Muscle of arm (tissue), 14 donors: Measurements from ENCODE around the gene DCTN4. TPM values are rescaled to one million over a fixed set of nuclear protein-coding genes. Genes with fewer than 3 reads are reported as not detected.
A peak's percentile ranks its signal among the peaks of the same experiment; 100 is the strongest.
"Not testable (repeated sequence)": the region's sequence is repeated elsewhere in the genome, so short reads cannot be mapped to it uniquely, and the experiment has no call there.

Experiments used
- DNase-seq: peaks from one replicate; pipeline ENCODE4 v3.0.0-alpha.2; 2013
- long read RNA-seq, 11 donors: transcript quantifications; one replicate each; lab custom pipeline, GENCODE V29; 2026
- polyA plus RNA-seq, 12 donors: library from polyadenylated mRNA; unstranded; fragments of 120-200 nt; gene quantifications; one replicate each; pipeline ENCODE4 v1.2.1, GENCODE V29; 2013; ENCODE audit not compliant: insufficient read length in 12 of 12

The DCTN4 gene
- 10 to 100 TPM in 11 of 12 donors, not detected in 1; 28.2 to 52.4 (median 42.4) TPM for polyA plus RNA-seq
- long read RNA-seq, donor 1, full-length matches to known transcripts = 5 of 20 reads
- long read RNA-seq, donor 1, partial matches to known transcripts = 15 of 20 reads
- long read RNA-seq, donor 1, other reads (novel, unspliced or antisense) = 0 of 20 reads
- long read RNA-seq, donor 2, full-length matches to known transcripts = 7 of 7 reads
- long read RNA-seq, donor 2, partial matches to known transcripts = 0 of 7 reads
- long read RNA-seq, donor 2, other reads (novel, unspliced or antisense) = 0 of 7 reads
- long read RNA-seq, donor 3, full-length matches to known transcripts = 2 of 2 reads
- long read RNA-seq, donor 3, partial matches to known transcripts = 0 of 2 reads
- long read RNA-seq, donor 3, other reads (novel, unspliced or antisense) = 0 of 2 reads
- long read RNA-seq, donor 4, full-length matches to known transcripts = 4 of 10 reads
- long read RNA-seq, donor 4, partial matches to known transcripts = 6 of 10 reads
- long read RNA-seq, donor 4, other reads (novel, unspliced or antisense) = 0 of 10 reads
- long read RNA-seq, donor 5, full-length matches to known transcripts = 8 of 8 reads
- long read RNA-seq, donor 5, partial matches to known transcripts = 0 of 8 reads
- long read RNA-seq, donor 5, other reads (novel, unspliced or antisense) = 0 of 8 reads
- long read RNA-seq, donor 6, full-length matches to known transcripts = 3 of 3 reads
- long read RNA-seq, donor 6, partial matches to known transcripts = 0 of 3 reads
- long read RNA-seq, donor 6, other reads (novel, unspliced or antisense) = 0 of 3 reads
- long read RNA-seq, donor 7, full-length matches to known transcripts = 4 of 4 reads
- long read RNA-seq, donor 7, partial matches to known transcripts = 0 of 4 reads
- long read RNA-seq, donor 7, other reads (novel, unspliced or antisense) = 0 of 4 reads
- long read RNA-seq, donor 8, full-length matches to known transcripts = 12 of 12 reads
- long read RNA-seq, donor 8, partial matches to known transcripts = 0 of 12 reads
- long read RNA-seq, donor 8, other reads (novel, unspliced or antisense) = 0 of 12 reads
- long read RNA-seq, donor 9, full-length matches to known transcripts = 2 of 2 reads
- long read RNA-seq, donor 9, partial matches to known transcripts = 0 of 2 reads
- long read RNA-seq, donor 9, other reads (novel, unspliced or antisense) = 0 of 2 reads
- long read RNA-seq, donor 10, full-length matches to known transcripts = 6 of 6 reads
- long read RNA-seq, donor 10, partial matches to known transcripts = 0 of 6 reads
- long read RNA-seq, donor 10, other reads (novel, unspliced or antisense) = 0 of 6 reads
- long read RNA-seq, donor 11, full-length matches to known transcripts = 8 of 8 reads
- long read RNA-seq, donor 11, partial matches to known transcripts = 0 of 8 reads
- long read RNA-seq, donor 11, other reads (novel, unspliced or antisense) = 0 of 8 reads

- peak; percentile 99 for DNase-seq
Observed at GRCh38 chr5:150758531-150759333, at the start of gene DCTN4. Gene DCTN4 (minus strand): TSS chr5:150759017. CDS start chr5:150758993, 24 bp downstream.

DNA sequence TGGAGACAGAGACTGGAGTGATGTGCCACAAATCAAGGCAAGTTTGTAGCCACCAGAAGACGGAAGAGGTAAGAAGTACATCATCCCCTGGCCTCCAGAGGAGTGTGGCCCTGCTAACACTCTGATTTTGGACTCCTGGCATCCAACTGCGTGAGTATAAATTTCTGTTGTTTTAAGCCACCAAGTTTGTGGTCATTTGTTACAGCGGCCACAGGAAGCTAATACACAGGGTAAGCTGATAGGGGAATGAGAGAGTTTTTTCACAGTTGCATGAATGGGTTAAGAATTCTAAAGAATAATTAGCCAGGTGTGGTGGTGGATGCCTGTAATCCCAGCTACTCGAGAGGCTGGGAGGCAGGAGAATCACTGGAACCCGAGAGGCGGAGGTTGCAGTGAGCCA is 45.6 kb upstream of the DCTN4 start:
- no peak for DNase-seq

DNA sequence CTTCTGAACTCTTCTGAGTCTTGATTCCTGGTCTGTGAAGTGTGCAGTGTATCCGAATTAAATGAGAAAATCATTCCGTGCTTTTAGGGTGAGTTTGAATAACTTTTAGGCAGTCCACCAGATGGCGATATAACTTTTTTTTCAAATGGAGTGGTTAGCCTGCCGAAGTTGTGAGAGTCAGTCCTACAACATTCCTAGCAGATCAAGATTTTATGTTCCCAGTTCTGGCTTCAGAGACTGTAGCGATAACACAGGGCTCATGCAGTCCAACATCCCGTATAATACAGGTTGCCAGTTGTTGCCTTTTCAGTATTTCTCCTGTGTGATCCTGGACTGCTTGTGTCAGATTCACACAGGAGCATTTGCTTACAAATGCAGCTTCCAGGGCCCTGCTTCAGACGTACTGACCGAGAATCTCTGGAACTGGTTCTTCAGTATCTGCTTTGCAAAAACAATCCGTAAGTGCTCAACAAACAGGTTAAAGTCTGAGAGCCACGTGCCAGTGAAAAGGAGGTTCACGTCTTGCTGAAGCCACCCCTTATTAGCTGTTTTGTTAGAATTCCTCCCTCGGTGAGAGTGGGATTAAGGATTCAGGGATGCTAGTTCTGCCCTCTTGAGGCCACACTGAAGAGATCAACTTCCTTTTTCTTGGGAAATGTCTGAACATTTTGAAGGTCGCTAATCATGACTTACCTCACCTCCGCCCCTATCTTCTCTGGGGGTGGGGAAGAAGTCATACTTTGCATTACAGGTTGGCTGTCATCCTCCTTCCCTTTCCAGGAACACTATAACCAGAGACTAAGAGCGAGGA is 42.5 kb upstream of the DCTN4 start:
- peak; percentile 80 for DNase-seq

DNA sequence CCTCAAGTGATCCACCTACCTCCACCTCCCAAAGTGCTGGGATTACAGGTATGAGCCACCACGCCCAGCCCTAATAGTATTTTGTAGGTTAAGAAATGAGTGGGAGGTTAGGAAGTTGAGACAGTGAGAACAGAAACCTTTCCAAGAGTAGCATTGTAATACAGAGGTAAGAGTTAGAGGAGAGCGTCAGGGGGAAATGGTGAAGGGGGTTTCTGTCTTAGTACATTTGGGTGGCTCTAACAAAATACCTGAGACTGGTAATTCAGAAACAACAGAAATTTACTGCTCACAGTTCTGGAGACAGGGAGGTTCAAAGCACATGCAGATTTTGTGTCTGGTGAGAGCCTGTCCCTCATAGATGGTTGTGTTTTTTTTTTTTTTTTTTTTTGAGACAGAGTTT is 38.6 kb upstream of the DCTN4 start:
- no peak for DNase-seq

- no peak for DNase-seq
Observed at GRCh38 chr5:150794927-150795326, 36.1 kb upstream of the DCTN4 start.

DNA sequence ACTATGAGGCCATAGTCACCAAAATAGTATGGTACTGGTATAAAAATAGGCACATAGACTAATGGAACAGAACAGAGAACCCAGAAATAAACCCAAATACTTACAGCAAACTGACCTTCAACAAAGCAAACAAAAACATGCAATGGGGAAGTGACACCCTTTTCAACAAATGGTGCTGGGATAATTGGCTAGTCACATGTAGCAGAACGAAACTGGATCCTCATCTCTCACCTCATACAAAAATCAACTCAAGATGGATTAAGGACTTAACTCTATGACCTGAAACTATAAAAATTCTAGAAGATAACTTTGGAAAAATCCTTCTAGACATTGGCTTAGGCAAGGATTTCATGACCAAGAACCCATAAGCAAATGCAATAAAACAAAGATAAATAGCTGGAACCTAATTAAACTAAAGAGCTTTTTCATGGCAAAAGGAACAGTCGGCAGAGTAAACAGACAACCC is 34.6 kb upstream of the DCTN4 start:
- DNase-seq = not testable (repeated sequence)

DNA sequence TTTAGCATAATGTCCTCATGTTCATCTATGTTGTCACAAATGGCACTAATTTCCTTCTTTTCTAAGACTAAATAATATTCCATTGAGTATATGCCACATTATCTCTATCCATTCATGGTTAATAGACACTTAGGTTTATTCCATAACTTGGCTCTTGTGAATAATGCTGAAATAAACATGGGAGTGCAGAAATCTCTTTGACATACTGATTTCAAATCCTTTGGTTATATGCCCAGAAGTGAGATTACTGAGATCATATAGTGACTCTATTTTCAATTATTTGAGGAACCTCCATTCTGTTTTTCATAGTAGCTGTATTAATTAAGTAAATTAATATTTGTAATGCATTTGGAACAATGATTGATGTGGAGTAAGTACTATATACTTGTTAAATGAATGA is 32.7 kb upstream of the DCTN4 start:
- no peak for DNase-seq

- DNase-seq = no peak
Observed at GRCh38 chr5:150789943-150790611, 31.3 kb upstream of the DCTN4 start.

- no peak for DNase-seq
Observed at GRCh38 chr5:150789450-150789849, 30.6 kb upstream of the DCTN4 start.

GRCh38 chr5:150788977-150789376 is 30.2 kb upstream of the DCTN4 start:
- no peak for DNase-seq

GRCh38 chr5:150787656-150788055 is 28.8 kb upstream of the DCTN4 start:
- DNase-seq = no peak

DNA sequence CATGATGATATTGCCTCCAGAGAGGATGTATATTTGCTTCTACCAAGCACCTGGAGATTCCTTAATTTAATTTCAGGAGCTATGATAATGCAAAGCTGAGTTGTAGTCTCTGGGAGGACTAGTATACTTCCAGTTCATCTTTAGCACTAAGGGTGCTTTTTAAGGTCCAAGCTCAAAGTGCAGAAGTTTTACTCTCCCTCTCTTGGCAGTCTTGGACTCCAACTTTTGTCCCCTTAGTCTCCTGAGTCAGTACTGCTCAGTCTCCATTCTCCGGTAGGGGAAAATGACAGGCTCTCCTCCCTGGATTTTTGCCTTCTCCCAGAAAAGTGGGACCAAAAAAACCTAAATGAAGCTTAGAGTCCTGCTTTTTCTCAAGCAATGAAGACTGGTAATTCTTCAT is 28.1 kb upstream of the DCTN4 start:
- DNase-seq = no peak

- DNase-seq = no peak
Observed at GRCh38 chr5:150785950-150786349, 27.1 kb upstream of the DCTN4 start.

DNA sequence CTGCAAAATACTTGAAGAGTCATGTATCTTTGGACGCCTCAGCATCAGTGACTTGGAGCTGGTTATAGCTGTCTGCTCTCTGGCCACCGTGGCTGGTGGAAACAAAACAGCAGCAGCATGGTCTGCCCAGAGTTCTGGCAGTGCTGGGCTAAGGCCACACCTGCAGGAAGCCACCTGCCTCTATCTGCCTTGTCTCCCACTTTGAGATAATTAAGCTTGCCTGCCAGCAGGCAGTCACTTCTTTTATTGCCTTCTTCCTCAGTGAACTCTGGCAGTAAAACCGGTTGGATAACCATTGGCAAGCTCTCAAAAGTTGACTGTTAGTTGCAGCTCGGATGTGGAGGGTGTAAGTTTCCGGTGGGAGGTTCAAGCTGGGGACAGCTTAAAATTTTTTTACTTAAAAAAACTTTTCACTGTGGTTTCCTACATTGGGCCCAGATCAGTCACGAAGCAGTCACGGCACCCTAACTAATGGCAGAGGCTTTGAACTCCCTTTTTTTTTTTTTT is 24.7 kb upstream of the DCTN4 start:
- DNase-seq = peak; percentile 82

DNA sequence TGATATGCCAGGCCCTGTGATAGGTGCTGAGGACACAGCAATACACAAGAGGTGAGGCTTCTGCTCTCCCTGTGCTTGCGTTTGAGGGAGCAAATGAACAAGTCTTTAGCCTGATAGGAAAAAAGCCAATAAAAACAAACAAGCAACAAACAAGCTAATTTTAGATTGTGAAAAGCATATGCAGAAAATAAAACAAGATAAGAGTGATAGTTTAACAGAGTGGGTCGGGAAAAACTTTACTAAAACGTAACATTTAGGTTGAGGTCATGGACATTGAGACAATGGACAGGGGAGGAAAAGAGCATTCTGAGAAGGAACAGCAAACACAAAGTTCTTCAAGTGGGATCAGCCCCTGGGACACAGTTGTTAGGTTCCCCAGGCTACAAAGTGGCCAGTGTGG is 24.0 kb upstream of the DCTN4 start:
- no peak for DNase-seq

GRCh38 chr5:150781706-150782614 is 23.1 kb upstream of the DCTN4 start:
- DNase-seq = no peak

DNA sequence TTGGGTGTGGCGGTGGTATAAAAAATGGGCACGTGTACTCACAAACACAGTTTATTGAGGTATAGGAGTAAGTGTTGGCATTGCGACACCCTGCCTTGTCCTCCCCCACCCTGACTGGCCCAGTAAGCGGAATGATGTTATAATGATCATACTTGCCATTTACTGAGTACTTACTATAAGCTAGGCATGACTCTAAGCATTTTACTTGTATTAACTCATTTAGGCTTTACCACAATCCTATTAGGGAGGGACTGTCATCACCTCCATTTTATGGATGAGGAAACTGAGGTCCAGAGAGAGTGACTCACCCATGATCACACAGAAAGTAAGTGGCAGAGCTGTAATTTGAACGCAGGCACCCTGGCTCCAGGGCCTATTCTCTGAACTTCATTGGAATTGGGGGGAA is 22.0 kb upstream of the DCTN4 start:
- DNase-seq = no peak
